COLO829 (cell line): ENCODE measurements around the gene MSH5.

ENCODE experiments used
- DNase-seq: peaks from one replicate; pipeline ENCODE4 v3.0.0; 2012; ENCODE audit warnings: low spot score

The MSH5 gene

GRCh38 chr6:31729979-31730630, 9.7 kb upstream of the MSH5 start:
- DNase-seq, result no peak

GRCh38 chr6:31730631-31731086, 9.1 kb upstream of the MSH5 start:
- DNase-seq, result no peak

GRCh38 chr6:31732029-31732428, 7.8 kb upstream of the MSH5 start:
- no peak for DNase-seq

- DNase-seq, result no peak
Measured at GRCh38 chr6:31733734-31734133, 6.1 kb upstream of the MSH5 start.

GRCh38 chr6:31734247-31734820, 5.5 kb upstream of the MSH5 start:
- DNase-seq, result no peak

GRCh38 chr6:31734821-31735406, 4.9 kb upstream of the MSH5 start:
- DNase-seq, result no peak

- peak; percentile 87 for DNase-seq
Measured at GRCh38 chr6:31736021-31736767, 3.6 kb upstream of the MSH5 start, which contains the start of gene CLIC1. CLIC1 (minus strand) TSS chr6:31736530; CDS start chr6:31736300, 230 bp downstream.

GRCh38 chr6:31736768-31737314, 3.0 kb upstream of the MSH5 start:
- DNase-seq, result no peak

GRCh38 chr6:31737315-31737990, 2.4 kb upstream of the MSH5 start:
- no peak for DNase-seq

GRCh38 chr6:31737991-31738979, 1.5 kb upstream of the MSH5 start:
- DNase-seq, result peak; percentile 89

- no peak for DNase-seq
Measured at GRCh38 chr6:31740397-31741223, 805 bp downstream of the MSH5 start.

- DNase-seq, result no peak
Measured at GRCh38 chr6:31741815-31742214, 2.0 kb downstream of the MSH5 start.

- DNase-seq, result no peak
Measured at GRCh38 chr6:31742894-31743293, 3.1 kb downstream of the MSH5 start.

- no peak for DNase-seq
Measured at GRCh38 chr6:31744422-31744821, 4.6 kb downstream of the MSH5 start.

GRCh38 chr6:31749301-31750036, 9.7 kb downstream of the MSH5 start:
- DNase-seq, result no peak

- no peak for DNase-seq
Measured at GRCh38 chr6:31750411-31751022, 10.7 kb downstream of the MSH5 start.

- DNase-seq, result no peak
Measured at GRCh38 chr6:31752739-31753319, 13.0 kb downstream of the MSH5 start.

- no peak for DNase-seq
Measured at GRCh38 chr6:31758281-31758680, 18.5 kb downstream of the MSH5 start.
